WTC11 (cell line): ENCODE data around the gene ENKUR.
"Not testable (repeated sequence)": the region's sequence is repeated elsewhere in the genome, so short reads cannot be mapped to it uniquely, and the experiment has no call there.

ENCODE experiments used
- ATF1 ChIP-seq: sonication (generic); formaldehyde crosslinking; IDR thresholded peaks from 2 replicates; pipeline ENCODE4 v1.8.1; 2023; ENCODE audit warnings: mild to moderate bottlenecking, moderate library complexity, missing genetic modification reagents
- CREB1 ChIP-seq: sonication (generic); formaldehyde crosslinking; IDR thresholded peaks from 2 replicates; pipeline ENCODE4 v1.8.0; 2023; ENCODE audit warnings: mild to moderate bottlenecking, missing genetic modification reagents
- CTCF ChIP-seq: fragments of 200-600 bp; IDR thresholded peaks from 2 replicates; pipeline ENCODE4 v1.8.0; 2022; ENCODE audit warnings: antibody characterized with exemption
- ESRRA ChIP-seq: sonication (generic); formaldehyde crosslinking; IDR thresholded peaks from 2 replicates; pipeline ENCODE4 v1.8.1; 2022; ENCODE audit warnings: mild to moderate bottlenecking, missing genetic modification reagents, borderline replicate concordance
- ETV6 ChIP-seq: sonication (generic); formaldehyde crosslinking; IDR thresholded peaks from 2 replicates; pipeline ENCODE4 v1.8.1; 2022; ENCODE audit warnings: mild to moderate bottlenecking, missing genetic modification reagents
- FOXK1 ChIP-seq: sonication (generic); formaldehyde crosslinking; IDR thresholded peaks from 2 replicates; pipeline ENCODE4 v1.8.0; 2022; ENCODE audit warnings: mild to moderate bottlenecking, moderate library complexity, missing genetic modification reagents
- HMGXB4 ChIP-seq: sonication (generic); formaldehyde crosslinking; IDR thresholded peaks from 2 replicates; pipeline ENCODE4 v1.8.1; 2023; ENCODE audit warnings: mild to moderate bottlenecking, moderate library complexity, missing genetic modification reagents
- NR2C2 ChIP-seq: sonication (generic); formaldehyde crosslinking; IDR thresholded peaks from 2 replicates; pipeline ENCODE4 v1.8.0; 2022; ENCODE audit warnings: mild to moderate bottlenecking, missing genetic modification reagents
- SMAD4 ChIP-seq: sonication (generic); formaldehyde crosslinking; IDR thresholded peaks from 2 replicates; pipeline ENCODE4 v1.8.0; 2022; ENCODE audit warnings: mild to moderate bottlenecking, missing genetic modification reagents
- USF2 ChIP-seq: sonication (generic); formaldehyde crosslinking; IDR thresholded peaks from 2 replicates; pipeline ENCODE4 v1.8.1; 2023; ENCODE audit warnings: mild to moderate bottlenecking, missing genetic modification reagents, moderate library complexity
- ZNF416 ChIP-seq: fragments of 250-450 bp; sonication (Bioruptor Pico); IDR thresholded peaks from 2 replicates; pipeline ENCODE4 v1.9.0; 2021; ENCODE audit warnings: mild to moderate bottlenecking, inconsistent platforms
- TF ChIP-seq, protein P1 (sequence below): sonication (generic); formaldehyde crosslinking; IDR thresholded peaks from 2 replicates; pipeline ENCODE4 v1.8.1; 2022; ENCODE audit warnings: mild to moderate bottlenecking, moderate library complexity, missing genetic modification reagents
- TF ChIP-seq, protein P2 (sequence below): sonication (generic); formaldehyde crosslinking; IDR thresholded peaks from 2 replicates; pipeline ENCODE4 v1.8.1; 2022; ENCODE audit warnings: low read depth, missing genetic modification reagents, borderline replicate concordance
- TF ChIP-seq, protein P3 (sequence below): fragments of 250-450 bp; sonication (Bioruptor Pico); IDR thresholded peaks from 2 replicates; pipeline ENCODE4 v2.1.2; 2022; ENCODE audit warnings: mild to moderate bottlenecking, moderate library complexity

- TF ChIP-seq SMAD4 (CRISPR knock-in tag); HMGXB4; CTCF; ZNF416 (CRISPR knock-in tag); CREB1; FOXK1 (CRISPR knock-in tag); NR2C2 (CRISPR knock-in tag); ATF1 (CRISPR knock-in tag); ETV6 (CRISPR knock-in tag); USF2 (CRISPR knock-in tag); ESRRA (CRISPR knock-in tag): not testable (repeated sequence)
- TF ChIP-seq, protein P1, sequence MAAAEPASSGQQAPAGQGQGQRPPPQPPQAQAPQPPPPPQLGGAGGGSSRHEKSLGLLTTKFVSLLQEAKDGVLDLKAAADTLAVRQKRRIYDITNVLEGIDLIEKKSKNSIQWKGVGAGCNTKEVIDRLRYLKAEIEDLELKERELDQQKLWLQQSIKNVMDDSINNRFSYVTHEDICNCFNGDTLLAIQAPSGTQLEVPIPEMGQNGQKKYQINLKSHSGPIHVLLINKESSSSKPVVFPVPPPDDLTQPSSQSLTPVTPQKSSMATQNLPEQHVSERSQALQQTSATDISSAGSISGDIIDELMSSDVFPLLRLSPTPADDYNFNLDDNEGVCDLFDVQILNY = not testable (repeated sequence)
- TF ChIP-seq, protein P2, sequence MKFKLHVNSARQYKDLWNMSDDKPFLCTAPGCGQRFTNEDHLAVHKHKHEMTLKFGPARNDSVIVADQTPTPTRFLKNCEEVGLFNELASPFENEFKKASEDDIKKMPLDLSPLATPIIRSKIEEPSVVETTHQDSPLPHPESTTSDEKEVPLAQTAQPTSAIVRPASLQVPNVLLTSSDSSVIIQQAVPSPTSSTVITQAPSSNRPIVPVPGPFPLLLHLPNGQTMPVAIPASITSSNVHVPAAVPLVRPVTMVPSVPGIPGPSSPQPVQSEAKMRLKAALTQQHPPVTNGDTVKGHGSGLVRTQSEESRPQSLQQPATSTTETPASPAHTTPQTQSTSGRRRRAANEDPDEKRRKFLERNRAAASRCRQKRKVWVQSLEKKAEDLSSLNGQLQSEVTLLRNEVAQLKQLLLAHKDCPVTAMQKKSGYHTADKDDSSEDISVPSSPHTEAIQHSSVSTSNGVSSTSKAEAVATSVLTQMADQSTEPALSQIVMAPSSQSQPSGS (CRISPR knock-in tag) = not testable (repeated sequence)
- TF ChIP-seq, protein P3, sequence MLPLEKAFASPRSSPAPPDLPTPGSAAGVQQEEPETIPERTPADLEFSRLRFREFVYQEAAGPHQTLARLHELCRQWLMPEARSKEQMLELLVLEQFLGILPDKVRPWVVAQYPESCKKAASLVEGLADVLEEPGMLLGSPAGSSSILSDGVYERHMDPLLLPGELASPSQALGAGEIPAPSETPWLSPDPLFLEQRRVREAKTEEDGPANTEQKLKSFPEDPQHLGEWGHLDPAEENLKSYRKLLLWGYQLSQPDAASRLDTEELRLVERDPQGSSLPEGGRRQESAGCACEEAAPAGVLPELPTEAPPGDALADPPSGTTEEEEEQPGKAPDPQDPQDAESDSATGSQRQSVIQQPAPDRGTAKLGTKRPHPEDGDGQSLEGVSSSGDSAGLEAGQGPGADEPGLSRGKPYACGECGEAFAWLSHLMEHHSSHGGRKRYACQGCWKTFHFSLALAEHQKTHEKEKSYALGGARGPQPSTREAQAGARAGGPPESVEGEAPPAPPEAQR (CRISPR knock-in tag) = not testable (repeated sequence)
Observed at GRCh38 chr10:24968951-24969350, 47.0 kb downstream of the ENKUR start.
